Measurements from ENCODE around the gene EPHB1. TPM values are rescaled to one million over a fixed set of nuclear protein-coding genes. Genes with fewer than 3 reads are reported as not detected.

EPHB1 gene
- total and polyA plus RNA-seq, 2 of the 13 experiments (the other 11 are each of a cell fraction or from before 2014, with no cell fraction given), result 0.07 to 0.21 TPM

GRCh38 chr3:134829721-134830120 is 34.7 kb downstream of the EPHB1 start:
- in situ Hi-C loops (cut with HindIII; ENCODE audit: extremely low pct_ligation_motif_present, low pct_unique_long_range_greater_than_20kb), result no loop called here
- FAIRE-seq (no peak), DNase-seq (ENCODE audit: low spot score) (no peak), ATAC-seq (no peak)
- peaks cover 0 to 2% of the 10 kb centered on the region in 2 experiments; a peak in 2 of 5 replicates for H3K27me3 ChIP-seq (ENCODE audit: control insufficient read depth in 1 of 2, insufficient read depth in 2 of 2, low read length in 2 of 2)
- no peak overlapping the region for H3K9ac ChIP-seq (ENCODE audit: insufficient read depth, low read depth, low read length)
- H3K4me1 ChIP-seq (ENCODE audit: insufficient read depth, low read length), result no peaks in the 10 kb centered on the region
- H3K36me3 ChIP-seq (replicated peaks in 1 of 2; ENCODE audit: control insufficient read depth in 1 of 2, insufficient read depth in 2 of 2, low read length in 2 of 2), result no peaks in the 10 kb centered on the region
- 8% methylated on average over 2 of the region's 3 CpGs for WGBS (ENCODE audit: low lambda C conversion rate)
- no peak overlapping the region for H3K4me2 ChIP-seq (ENCODE audit: low read depth, low read length)
- H3K9me3 ChIP-seq (ENCODE audit: low read length), result no peaks in the 10 kb centered on the region
- no peak overlapping the region for H2AFZ ChIP-seq (ENCODE audit: low read length)
- POLR2A ChIA-PET, result no interaction called here
- no peaks in the 10 kb centered on the region for H4K20me1 ChIP-seq (ENCODE audit: insufficient read depth, low read length)
- H3K4me3 ChIP-seq (replicated peaks in 1 of 3; ENCODE audit: insufficient read depth in 1 of 3, low read depth in 2 of 3, low read length in 3 of 3), result no peak overlapping the region
- no peak overlapping the region for H3K27ac ChIP-seq (ENCODE audit: extremely low read length, insufficient read depth, low read length)
- BruUV-seq (replicated peaks), result no TSS peak
- CTCF ChIA-PET (ENCODE audit: low intra/inter-chr PET ratio, low total read pairs), result no interaction called here
- intact Hi-C loops (cut with micrococcal nuclease; ENCODE audit: unreplicated experiment), result no loop called here
- no peaks in the 10 kb centered on the region for H3K79me2 ChIP-seq (ENCODE audit: insufficient read depth, low read length)
- TF ChIP-seq, protein P1, sequence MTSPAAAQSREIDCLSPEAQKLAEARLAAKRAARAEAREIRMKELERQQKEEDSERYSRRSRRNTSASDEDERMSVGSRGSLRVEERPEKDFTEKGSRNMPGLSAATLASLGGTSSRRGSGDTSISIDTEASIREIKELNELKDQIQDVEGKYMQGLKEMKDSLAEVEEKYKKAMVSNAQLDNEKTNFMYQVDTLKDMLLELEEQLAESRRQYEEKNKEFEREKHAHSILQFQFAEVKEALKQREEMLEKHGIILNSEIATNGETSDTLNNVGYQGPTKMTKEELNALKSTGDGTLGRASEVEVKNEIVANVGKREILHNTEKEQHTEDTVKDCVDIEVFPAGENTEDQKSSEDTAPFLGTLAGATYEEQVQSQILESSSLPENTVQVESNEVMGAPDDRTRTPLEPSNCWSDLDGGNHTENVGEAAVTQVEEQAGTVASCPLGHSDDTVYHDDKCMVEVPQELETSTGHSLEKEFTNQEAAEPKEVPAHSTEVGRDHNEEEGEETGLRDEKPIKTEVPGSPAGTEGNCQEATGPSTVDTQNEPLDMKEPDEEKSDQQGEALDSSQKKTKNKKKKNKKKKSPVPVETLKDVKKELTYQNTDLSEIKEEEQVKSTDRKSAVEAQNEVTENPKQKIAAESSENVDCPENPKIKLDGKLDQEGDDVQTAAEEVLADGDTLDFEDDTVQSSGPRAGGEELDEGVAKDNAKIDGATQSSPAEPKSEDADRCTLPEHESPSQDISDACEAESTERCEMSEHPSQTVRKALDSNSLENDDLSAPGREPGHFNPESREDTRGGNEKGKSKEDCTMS (CRISPR knock-in tag; conservative IDR thresholded peaks at IDR 0.05), result no peak
- TF ChIP-seq ZBTB21 (CRISPR knock-in tag; IDR thresholded peaks at IDR 0.05) (no peak), MAFF (IDR thresholded peaks at IDR 0.05; ENCODE audit: low read depth, low read length) (no peak), ZNF484 (CRISPR knock-in tag; IDR thresholded peaks at IDR 0.05; ENCODE audit: borderline replicate concordance, low read depth) (no peak), EED (CRISPR knock-in tag; IDR thresholded peaks at IDR 0.05) (no peak), NFATC3 (CRISPR knock-in tag; IDR thresholded peaks at IDR 0.05) (no peak), HCFC1 (IDR thresholded peaks at IDR 0.05; ENCODE audit: low read depth, low read length) (no peak), ZSCAN20 (CRISPR knock-in tag; IDR thresholded peaks at IDR 0.05; ENCODE audit: borderline replicate concordance) (no peak), ZNF687 (CRISPR knock-in tag; IDR thresholded peaks at IDR 0.05) (no peak), ZNF841 (CRISPR knock-in tag; IDR thresholded peaks at IDR 0.05; ENCODE audit: borderline replicate concordance) (no peak), ZNF768 (CRISPR knock-in tag; IDR thresholded peaks at IDR 0.05) (no peak), ZNF674 (CRISPR knock-in tag; IDR thresholded peaks at IDR 0.05; ENCODE audit: low read depth) (no peak), HOXA5 (CRISPR knock-in tag; IDR thresholded peaks at IDR 0.05) (no peak)
- TF ChIP-seq, protein P2, sequence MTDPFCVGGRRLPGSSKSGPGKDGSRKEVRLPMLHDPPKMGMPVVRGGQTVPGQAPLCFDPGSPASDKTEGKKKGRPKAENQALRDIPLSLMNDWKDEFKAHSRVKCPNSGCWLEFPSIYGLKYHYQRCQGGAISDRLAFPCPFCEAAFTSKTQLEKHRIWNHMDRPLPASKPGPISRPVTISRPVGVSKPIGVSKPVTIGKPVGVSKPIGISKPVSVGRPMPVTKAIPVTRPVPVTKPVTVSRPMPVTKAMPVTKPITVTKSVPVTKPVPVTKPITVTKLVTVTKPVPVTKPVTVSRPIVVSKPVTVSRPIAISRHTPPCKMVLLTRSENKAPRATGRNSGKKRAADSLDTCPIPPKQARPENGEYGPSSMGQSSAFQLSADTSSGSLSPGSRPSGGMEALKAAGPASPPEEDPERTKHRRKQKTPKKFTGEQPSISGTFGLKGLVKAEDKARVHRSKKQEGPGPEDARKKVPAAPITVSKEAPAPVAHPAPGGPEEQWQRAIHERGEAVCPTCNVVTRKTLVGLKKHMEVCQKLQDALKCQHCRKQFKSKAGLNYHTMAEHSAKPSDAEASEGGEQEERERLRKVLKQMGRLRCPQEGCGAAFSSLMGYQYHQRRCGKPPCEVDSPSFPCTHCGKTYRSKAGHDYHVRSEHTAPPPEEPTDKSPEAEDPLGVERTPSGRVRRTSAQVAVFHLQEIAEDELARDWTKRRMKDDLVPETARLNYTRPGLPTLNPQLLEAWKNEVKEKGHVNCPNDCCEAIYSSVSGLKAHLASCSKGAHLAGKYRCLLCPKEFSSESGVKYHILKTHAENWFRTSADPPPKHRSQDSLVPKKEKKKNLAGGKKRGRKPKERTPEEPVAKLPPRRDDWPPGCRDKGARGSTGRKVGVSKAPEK (CRISPR knock-in tag; IDR thresholded peaks at IDR 0.05; ENCODE audit: borderline replicate concordance), result no peak
- TF ChIP-seq, protein P3, sequence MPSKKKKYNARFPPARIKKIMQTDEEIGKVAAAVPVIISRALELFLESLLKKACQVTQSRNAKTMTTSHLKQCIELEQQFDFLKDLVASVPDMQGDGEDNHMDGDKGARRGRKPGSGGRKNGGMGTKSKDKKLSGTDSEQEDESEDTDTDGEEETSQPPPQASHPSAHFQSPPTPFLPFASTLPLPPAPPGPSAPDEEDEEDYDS (CRISPR knock-in tag; IDR thresholded peaks at IDR 0.05), result no peak
